ENCODE data around the gene NCAPD2.

DNA sequence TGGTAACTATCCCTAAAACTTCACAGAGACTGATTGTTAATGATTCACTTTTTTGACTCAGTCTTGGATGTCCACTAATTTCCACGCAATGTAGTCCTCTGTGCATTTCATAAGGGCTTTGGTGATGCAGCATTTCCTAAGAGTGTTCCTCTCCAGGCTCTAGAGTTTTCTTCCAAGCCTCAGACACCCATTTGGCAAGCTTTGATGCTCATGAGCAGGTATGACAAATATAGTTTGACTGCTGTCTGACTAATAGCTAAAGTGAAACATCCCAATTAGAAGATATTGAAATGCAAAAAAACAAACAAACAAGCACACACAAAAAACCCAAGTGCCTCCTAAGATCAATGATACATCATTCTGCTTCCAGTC, 21.9 kb upstream of the NCAPD2 start:
- no peak for TF ChIP-seq POLR2A (IDR thresholded peaks at IDR 0.05)
- TF ChIP-seq, protein P1, sequence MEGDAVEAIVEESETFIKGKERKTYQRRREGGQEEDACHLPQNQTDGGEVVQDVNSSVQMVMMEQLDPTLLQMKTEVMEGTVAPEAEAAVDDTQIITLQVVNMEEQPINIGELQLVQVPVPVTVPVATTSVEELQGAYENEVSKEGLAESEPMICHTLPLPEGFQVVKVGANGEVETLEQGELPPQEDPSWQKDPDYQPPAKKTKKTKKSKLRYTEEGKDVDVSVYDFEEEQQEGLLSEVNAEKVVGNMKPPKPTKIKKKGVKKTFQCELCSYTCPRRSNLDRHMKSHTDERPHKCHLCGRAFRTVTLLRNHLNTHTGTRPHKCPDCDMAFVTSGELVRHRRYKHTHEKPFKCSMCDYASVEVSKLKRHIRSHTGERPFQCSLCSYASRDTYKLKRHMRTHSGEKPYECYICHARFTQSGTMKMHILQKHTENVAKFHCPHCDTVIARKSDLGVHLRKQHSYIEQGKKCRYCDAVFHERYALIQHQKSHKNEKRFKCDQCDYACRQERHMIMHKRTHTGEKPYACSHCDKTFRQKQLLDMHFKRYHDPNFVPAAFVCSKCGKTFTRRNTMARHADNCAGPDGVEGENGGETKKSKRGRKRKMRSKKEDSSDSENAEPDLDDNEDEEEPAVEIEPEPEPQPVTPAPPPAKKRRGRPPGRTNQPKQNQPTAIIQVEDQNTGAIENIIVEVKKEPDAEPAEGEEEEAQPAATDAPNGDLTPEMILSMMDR (IDR thresholded peaks at IDR 0.05): no peak
